Endothelial cell (in vitro differentiated cells): ENCODE results near the gene ALOX5AP. TPM values are rescaled to one million over a fixed set of nuclear protein-coding genes. Genes with fewer than 3 reads are reported as not detected.
A peak's percentile ranks its signal among the peaks of the same experiment; 100 is the strongest.

Experiments used
- DNase-seq: peaks from one replicate; pipeline ENCODE4 v3.0.0; 2021; ENCODE audit warnings: low spot score
- H3K27ac Mint-ChIP-seq: one replicate; pipeline ENCODE4 v1.8.0; 2021; ENCODE audit warnings: mixed read lengths, inconsistent platforms; ENCODE audit not compliant: unreplicated experiment
- H3K27me3 Mint-ChIP-seq: one replicate; pipeline ENCODE4 v1.8.0; 2021; ENCODE audit warnings: mild to moderate bottlenecking, moderate library complexity, mixed read lengths, inconsistent platforms; ENCODE audit not compliant: unreplicated experiment
- H3K36me3 Mint-ChIP-seq: one replicate; pipeline ENCODE4 v1.8.0; 2021; ENCODE audit warnings: mild to moderate bottlenecking, low read depth, mixed read lengths, inconsistent platforms; ENCODE audit not compliant: unreplicated experiment
- H3K4me1 Mint-ChIP-seq: one replicate; pipeline ENCODE4 v1.8.0; 2021; ENCODE audit warnings: mild to moderate bottlenecking, mixed read lengths, inconsistent platforms; ENCODE audit not compliant: unreplicated experiment
- H3K4me3 Mint-ChIP-seq: one replicate; pipeline ENCODE4 v1.8.0; 2021; ENCODE audit warnings: mild to moderate bottlenecking, mixed read lengths, inconsistent platforms; ENCODE audit not compliant: unreplicated experiment
- H3K9me3 Mint-ChIP-seq: one replicate; pipeline ENCODE4 v1.8.0; 2021; ENCODE audit warnings: mixed read lengths, inconsistent platforms; ENCODE audit not compliant: unreplicated experiment
- total RNA-seq: library from RNA; stranded (reverse); fragmentation: NEBNext Ultra II Directional; extraction: Animal tissue kit (Norgen Biotek cat#: 25700); gene quantifications from one replicate; pipeline ENCODE4 v1.2.1, GENCODE V29; 2021; ENCODE audit not compliant: unreplicated experiment
- TF ChIP-seq, protein P1 (sequence below): fragments of 200-600 bp; sonication (generic); IDR thresholded peaks from one replicate; pipeline ENCODE4 v1.5.0; 2021; ENCODE audit warnings: antibody characterized with exemption; ENCODE audit not compliant: unreplicated experiment

The ALOX5AP gene
- total RNA-seq, 1 donor from 2014 or later: 1.9 TPM

DNA sequence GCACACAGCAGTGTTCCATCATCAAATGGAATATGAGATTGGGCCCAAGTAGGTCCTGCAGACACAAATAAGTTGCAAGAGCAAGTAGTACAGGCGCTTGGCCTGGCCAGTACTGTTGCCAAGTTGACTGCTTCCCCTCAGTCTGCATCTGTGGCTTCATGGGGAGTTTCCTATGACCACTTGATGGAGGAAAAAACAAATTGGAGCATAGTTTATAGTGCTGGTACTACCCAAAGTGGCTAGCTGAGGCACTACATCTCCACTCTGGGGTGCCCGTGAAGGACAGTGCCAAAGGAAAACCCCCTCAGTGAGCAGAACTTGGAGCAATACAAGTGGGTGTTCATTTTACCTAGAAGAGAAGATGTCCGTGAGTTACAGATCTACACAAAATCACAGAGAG, 10.6 kb upstream of the ALOX5AP start:
- TF ChIP-seq, protein P1, sequence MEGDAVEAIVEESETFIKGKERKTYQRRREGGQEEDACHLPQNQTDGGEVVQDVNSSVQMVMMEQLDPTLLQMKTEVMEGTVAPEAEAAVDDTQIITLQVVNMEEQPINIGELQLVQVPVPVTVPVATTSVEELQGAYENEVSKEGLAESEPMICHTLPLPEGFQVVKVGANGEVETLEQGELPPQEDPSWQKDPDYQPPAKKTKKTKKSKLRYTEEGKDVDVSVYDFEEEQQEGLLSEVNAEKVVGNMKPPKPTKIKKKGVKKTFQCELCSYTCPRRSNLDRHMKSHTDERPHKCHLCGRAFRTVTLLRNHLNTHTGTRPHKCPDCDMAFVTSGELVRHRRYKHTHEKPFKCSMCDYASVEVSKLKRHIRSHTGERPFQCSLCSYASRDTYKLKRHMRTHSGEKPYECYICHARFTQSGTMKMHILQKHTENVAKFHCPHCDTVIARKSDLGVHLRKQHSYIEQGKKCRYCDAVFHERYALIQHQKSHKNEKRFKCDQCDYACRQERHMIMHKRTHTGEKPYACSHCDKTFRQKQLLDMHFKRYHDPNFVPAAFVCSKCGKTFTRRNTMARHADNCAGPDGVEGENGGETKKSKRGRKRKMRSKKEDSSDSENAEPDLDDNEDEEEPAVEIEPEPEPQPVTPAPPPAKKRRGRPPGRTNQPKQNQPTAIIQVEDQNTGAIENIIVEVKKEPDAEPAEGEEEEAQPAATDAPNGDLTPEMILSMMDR: no peak
- Mint-ChIP-seq H3K4me1 (no peaks in the 10 kb centered on the region), H3K4me3 (no peak overlapping the region), H3K9me3 (no peaks in the 10 kb centered on the region), H3K36me3 (no peaks in the 10 kb centered on the region), H3K27me3 (no peaks in the 10 kb centered on the region), H3K27ac (no peak overlapping the region)
- no peak for DNase-seq

DNA sequence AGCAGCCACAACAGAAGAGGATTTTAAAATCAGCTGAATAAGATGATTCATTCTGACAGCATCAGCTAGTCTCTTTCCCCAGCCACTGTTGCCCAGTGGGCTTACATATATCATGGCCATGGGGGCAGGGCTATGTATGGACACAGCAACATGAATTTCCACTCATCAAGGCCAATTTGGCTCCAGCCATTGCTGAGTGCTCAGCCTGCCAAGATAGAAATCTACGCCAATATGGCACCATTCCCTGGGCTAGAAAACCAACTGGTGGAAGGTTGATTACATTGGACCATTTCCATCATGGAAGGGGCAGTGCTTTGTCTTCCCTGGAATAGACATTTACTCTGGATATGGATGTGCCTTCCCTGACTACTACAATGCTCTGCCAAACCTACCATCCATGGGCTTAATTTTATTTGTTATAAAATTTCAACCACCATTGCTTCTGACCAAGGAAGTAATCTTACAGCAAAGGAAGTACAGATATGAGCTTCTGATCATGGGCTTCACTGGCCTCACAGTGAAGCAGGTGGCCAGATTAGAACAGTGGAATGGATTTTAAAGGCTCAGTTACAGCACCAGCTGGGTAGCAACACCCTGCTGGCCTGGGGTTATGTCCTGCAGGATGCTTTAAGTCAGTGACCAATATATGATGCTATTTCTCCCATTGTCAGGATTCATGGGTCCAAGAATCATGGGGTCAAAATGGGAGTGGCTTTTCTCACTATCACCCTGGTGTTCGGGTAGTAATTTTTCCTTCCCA, 9.8 kb upstream of the ALOX5AP start:
- Mint-ChIP-seq H3K4me1 (peaks cover 3% of the 10 kb centered on the region), H3K4me3 (no peak overlapping the region)
- DNase-seq: no peak

DNA sequence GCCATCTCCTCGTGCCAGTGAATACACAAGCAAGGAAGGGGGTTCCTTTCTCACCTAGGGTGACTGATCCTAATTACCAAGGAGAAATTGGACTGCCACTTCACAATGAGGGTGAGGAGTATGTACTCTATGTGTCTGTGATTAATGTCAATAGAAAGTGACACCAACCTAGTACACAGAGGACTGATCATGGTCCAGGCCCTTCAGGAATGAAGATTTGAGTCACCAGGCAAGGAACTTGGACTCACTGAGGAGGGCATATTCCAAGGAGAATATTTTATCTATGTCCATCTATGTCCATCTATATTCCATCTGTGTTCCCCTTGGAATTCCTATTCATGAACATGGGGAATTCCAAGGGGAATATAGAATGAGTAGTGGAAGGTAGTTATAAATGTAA, 9.2 kb upstream of the ALOX5AP start:
- Mint-ChIP-seq H3K4me3 (no peak overlapping the region), H3K4me1 (peaks cover 3% of the 10 kb centered on the region), H3K36me3 (no peaks in the 10 kb centered on the region), H3K9me3 (no peaks in the 10 kb centered on the region), H3K27me3 (no peaks in the 10 kb centered on the region), H3K27ac (no peak overlapping the region)
- DNase-seq: no peak
- TF ChIP-seq, protein P1: no peak

More for the DNA sequence above, 9.8 kb upstream of the ALOX5AP start:
- TF ChIP-seq, protein P1: no peak
- Mint-ChIP-seq H3K9me3 (no peaks in the 10 kb centered on the region), H3K27ac (no peak overlapping the region), H3K27me3 (no peaks in the 10 kb centered on the region), H3K36me3 (no peaks in the 10 kb centered on the region)

DNA sequence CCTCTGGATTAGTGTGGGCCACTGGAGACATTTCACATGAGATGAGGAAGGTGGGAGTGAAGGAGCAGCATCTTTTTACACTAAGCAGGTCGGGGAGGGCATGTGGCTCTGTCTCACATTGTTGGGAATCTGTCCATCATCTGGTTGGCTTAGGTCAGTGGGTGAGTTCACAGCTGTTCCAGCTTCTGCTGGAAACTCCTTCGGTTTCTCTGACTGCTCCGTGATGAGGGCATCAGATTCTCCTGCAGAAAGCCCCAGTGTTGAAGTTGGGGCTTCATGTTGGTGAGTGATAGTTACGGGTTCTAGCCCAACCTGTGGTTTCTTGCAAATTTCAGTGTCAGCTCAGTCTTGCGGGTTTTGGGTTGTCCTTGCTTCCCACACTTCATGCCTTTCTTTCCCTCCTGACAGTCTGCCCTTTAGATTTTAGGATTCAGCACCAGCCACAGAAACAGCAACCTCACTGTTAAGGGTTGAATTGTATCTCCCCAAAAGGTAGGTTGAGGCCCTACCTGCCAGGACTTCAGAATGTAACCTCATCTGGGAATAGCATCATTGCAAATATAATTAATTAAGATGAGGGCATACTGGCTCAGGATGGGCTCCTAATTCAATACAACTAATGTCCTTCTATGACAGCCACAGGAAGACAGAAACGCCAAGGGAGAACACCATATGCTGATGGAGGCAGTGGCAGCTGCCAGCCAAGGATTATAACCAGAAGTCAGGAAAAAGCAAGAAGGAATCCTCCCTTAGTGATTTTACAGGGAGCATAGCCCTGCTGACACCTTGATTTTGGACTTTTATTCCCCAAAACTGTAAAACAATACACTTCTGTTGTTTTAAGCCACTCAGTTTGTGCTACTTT, 7.6 kb upstream of the ALOX5AP start:
- no peak overlapping the region for H3K27ac Mint-ChIP-seq
- TF ChIP-seq, protein P1: no peak
- H3K4me1 Mint-ChIP-seq: peaks cover 3% of the 10 kb centered on the region
- DNase-seq: no peak
- no peaks in the 10 kb centered on the region for H3K36me3 Mint-ChIP-seq
- H3K9me3 Mint-ChIP-seq: no peaks in the 10 kb centered on the region
- H3K4me3 Mint-ChIP-seq: no peak overlapping the region
- no peaks in the 10 kb centered on the region for H3K27me3 Mint-ChIP-seq

DNA sequence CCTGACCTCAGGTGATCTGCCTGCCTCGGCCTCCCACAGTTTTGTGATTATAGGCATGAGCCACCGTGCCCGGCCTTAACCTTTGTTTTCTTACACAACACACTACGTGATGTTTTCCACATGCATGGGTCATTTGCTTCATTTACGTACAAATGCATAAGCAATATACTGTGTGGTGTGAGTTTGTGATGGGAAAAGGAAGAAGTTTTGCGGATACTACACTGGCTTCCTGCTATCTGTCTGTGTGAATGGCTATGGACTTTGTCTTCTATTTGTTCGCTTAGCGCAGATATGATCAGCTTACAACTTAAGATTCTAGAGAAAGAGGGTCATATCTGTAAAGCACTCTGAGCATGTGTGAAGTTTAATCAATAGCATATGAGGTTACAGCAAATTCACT, 5.5 kb upstream of the ALOX5AP start:
- no peaks in the 10 kb centered on the region for H3K9me3 Mint-ChIP-seq
- H3K4me3 Mint-ChIP-seq: no peak overlapping the region
- peak overlapping the region; percentile 24 for H3K27ac Mint-ChIP-seq

More for the DNA sequence above, 5.5 kb upstream of the ALOX5AP start:
- no peak for DNase-seq
- H3K36me3 Mint-ChIP-seq: no peaks in the 10 kb centered on the region
- no peaks in the 10 kb centered on the region for H3K27me3 Mint-ChIP-seq
- H3K4me1 Mint-ChIP-seq: peaks cover 11% of the 10 kb centered on the region
- TF ChIP-seq, protein P1: no peak
